H9 (cell line): ENCODE measurements around the gene RAP1GAP2. TPM values are rescaled to one million over a fixed set of nuclear protein-coding genes. Genes with fewer than 3 reads are reported as not detected.
A peak's percentile ranks its signal among the peaks of the same experiment; 100 is the strongest.

Experiments used
- DNase-seq: peaks from one replicate; pipeline ENCODE4 v3.0.0-alpha.2; 2017
- H2AFZ ChIP-seq: one replicate; pipeline ENCODE4 v1.6.1; 2013; ENCODE audit warnings: mild to moderate bottlenecking, low read length, control low read depth, moderate library complexity
- H2AK5ac ChIP-seq: 2 replicates; pipeline ENCODE4 v1.6.1; 2013; ENCODE audit warnings: low read length, control low read depth, mixed read lengths; ENCODE audit not compliant: insufficient read length
- H2BK120ac ChIP-seq: one replicate; pipeline ENCODE4 v1.6.1; 2013; ENCODE audit warnings: low read depth, mild to moderate bottlenecking, low read length, control low read depth, inconsistent platforms; ENCODE audit not compliant: poor library complexity, severe bottlenecking
- H2BK12ac ChIP-seq: 2 replicates; pipeline ENCODE4 v1.6.1; 2013; ENCODE audit warnings: low read length, control low read depth, mixed read lengths, low read depth; ENCODE audit not compliant: insufficient read length
- H2BK15ac ChIP-seq: 2 replicates; pipeline ENCODE4 v1.6.1; 2013; ENCODE audit warnings: low read depth, low read length, control low read depth
- H2BK20ac ChIP-seq: one replicate; pipeline ENCODE4 v1.6.1; 2013; ENCODE audit warnings: low read depth, mild to moderate bottlenecking, low read length, control low read depth, inconsistent platforms; ENCODE audit not compliant: poor library complexity, severe bottlenecking
- H2BK5ac ChIP-seq: 2 replicates; pipeline ENCODE4 v1.6.1; 2013; ENCODE audit warnings: low read length, control low read depth, mixed read lengths; ENCODE audit not compliant: insufficient read length
- H3K14ac ChIP-seq: 2 replicates; pipeline ENCODE4 v1.6.1; 2013; ENCODE audit warnings: low read length, control low read depth; ENCODE audit not compliant: insufficient read depth
- H3K18ac ChIP-seq: 2 replicates; pipeline ENCODE4 v1.6.1; 2013; ENCODE audit warnings: low read depth, mild to moderate bottlenecking, mixed read lengths, low read length, control low read depth; ENCODE audit not compliant: insufficient read length
- H3K23ac ChIP-seq: 2 replicates; pipeline ENCODE4 v1.6.1; 2013; ENCODE audit warnings: low read length, control low read depth, mixed read lengths, low read depth; ENCODE audit not compliant: insufficient read length
- H3K23me2 ChIP-seq: 2 replicates; pipeline ENCODE4 v1.6.1; 2013; ENCODE audit warnings: low read depth, mild to moderate bottlenecking, mixed read lengths, low read length, control low read depth; ENCODE audit not compliant: insufficient read length, poor library complexity, severe bottlenecking
- H3K27ac ChIP-seq: 2 replicates; pipeline ENCODE4 v1.5.1; 2013; ENCODE audit warnings: low read length, control low read depth, mixed read lengths, low read depth; ENCODE audit not compliant: insufficient read length
- H3K27me3 ChIP-seq: 2 replicates; pipeline ENCODE4 v1.6.1; 2013; ENCODE audit warnings: low read length, control low read depth, inconsistent platforms; ENCODE audit not compliant: insufficient read depth
- H3K4ac ChIP-seq: 2 replicates; pipeline ENCODE4 v1.6.1; 2013; ENCODE audit warnings: low read depth, mild to moderate bottlenecking, control low read depth, inconsistent platforms, low read length, moderate library complexity
- H3K4me1 ChIP-seq: 2 replicates; pipeline ENCODE4 v1.6.1; 2013; ENCODE audit warnings: low read length, control low read depth, inconsistent platforms; ENCODE audit not compliant: insufficient read depth
- H3K4me2 ChIP-seq: 2 replicates; pipeline ENCODE4 v1.6.1; 2013; ENCODE audit warnings: low read length, control low read depth, mixed read lengths; ENCODE audit not compliant: insufficient read length, insufficient read depth
- H3K56ac ChIP-seq: 2 replicates; pipeline ENCODE4 v1.6.1; 2013; ENCODE audit warnings: low read depth, mild to moderate bottlenecking, mixed read lengths, low read length, control low read depth; ENCODE audit not compliant: insufficient read length
- H3K79me1 ChIP-seq: 2 replicates; pipeline ENCODE4 v1.6.1; 2013; ENCODE audit warnings: low read depth, mild to moderate bottlenecking, moderate library complexity, low read length, control low read depth, inconsistent platforms; ENCODE audit not compliant: insufficient read depth, poor library complexity, severe bottlenecking
- H3K79me2 ChIP-seq: 2 replicates; pipeline ENCODE4 v1.6.1; 2013; ENCODE audit warnings: low read length, control low read depth, inconsistent platforms; ENCODE audit not compliant: insufficient read depth
- H3K9ac ChIP-seq: 2 replicates; pipeline ENCODE4 v1.6.1; 2013; ENCODE audit warnings: low read length, control low read depth, mixed read lengths; ENCODE audit not compliant: insufficient read length; ENCODE audit errors: extremely low read depth
- H3K9me3 ChIP-seq: one replicate; pipeline ENCODE4 v1.6.1; 2013; ENCODE audit warnings: low read depth, low read length, inconsistent platforms; ENCODE audit not compliant: control insufficient read depth
- H3T11ph ChIP-seq: one replicate; pipeline ENCODE4 v1.6.1; 2013; ENCODE audit warnings: mild to moderate bottlenecking, low read length, control low read depth, inconsistent platforms
- H4K20me1 ChIP-seq: one replicate; pipeline ENCODE4 v1.6.1; 2013; ENCODE audit not compliant: control insufficient read depth, insufficient read length, insufficient read depth
- H4K5ac ChIP-seq: 2 replicates; pipeline ENCODE4 v1.6.1; 2013; ENCODE audit warnings: low read depth, mild to moderate bottlenecking, mixed read lengths, low read length, control low read depth; ENCODE audit not compliant: insufficient read length
- H4K8ac ChIP-seq: replicated peaks from 2 replicates; pipeline ENCODE4 v1.6.1; 2013; ENCODE audit warnings: low read length, control low read depth, mixed read lengths, low read depth; ENCODE audit not compliant: insufficient read length
- H4K91ac ChIP-seq: 2 replicates; pipeline ENCODE4 v1.6.1; 2013; ENCODE audit warnings: low read depth, mild to moderate bottlenecking, moderate library complexity, mixed read lengths, low read length, control low read depth; ENCODE audit not compliant: insufficient read length
- H3K27ac Mint-ChIP-seq, 3 experiments: 2 replicates in 2 of 3; 3 replicates in 1 of 3; pipeline ENCODE4 v1.8.0; 2020 to 2021; ENCODE audit warnings: mixed read lengths in 3 of 3, mild to moderate bottlenecking in 1 of 3, moderate library complexity in 1 of 3
- H3K27me3 Mint-ChIP-seq: 2 replicates; pipeline ENCODE4 v1.8.0; 2021; ENCODE audit warnings: low read depth, mild to moderate bottlenecking, moderate library complexity, mixed read lengths
- H3K36me3 Mint-ChIP-seq, 3 experiments: 2 replicates in 2 of 3; 3 replicates in 1 of 3; pipeline ENCODE4 v1.8.0; 2020 to 2021; ENCODE audit warnings: low read depth in 3 of 3, mixed read lengths in 3 of 3; ENCODE audit not compliant: insufficient read depth in 1 of 3
- H3K4me1 Mint-ChIP-seq, 2 experiments: 2 replicates each; pipeline ENCODE4 v1.8.0; 2020; ENCODE audit warnings: mixed read lengths in 2 of 2
- H3K4me3 Mint-ChIP-seq, 2 experiments: 2 replicates in 1 of 2; 3 replicates in 1 of 2; pipeline ENCODE4 v1.8.0; 2020 to 2021; ENCODE audit warnings: mild to moderate bottlenecking in 2 of 2, mixed read lengths in 2 of 2, moderate library complexity in 1 of 2
- H3K9me3 Mint-ChIP-seq, 2 experiments: 2 replicates in 1 of 2; 3 replicates in 1 of 2; pipeline ENCODE4 v1.8.0; 2020; ENCODE audit warnings: mild to moderate bottlenecking in 2 of 2, mixed read lengths in 2 of 2, moderate library complexity in 1 of 2
- CTCF ChIP-seq: fragments of 200-600 bp; sonication (generic); conservative IDR thresholded peaks from 3 replicates; pipeline ENCODE4 v1.8.0; 2021; ENCODE audit warnings: antibody characterized with exemption, mild to moderate bottlenecking
- WGBS: extraction: QIAGEN DNeasy Blood & Tissue Kit; methylation state at CpG from one replicate; pipeline ENCODE4 v1.1.7; 2013; ENCODE audit warnings: missing lambda C conversion rate, low lambda C conversion rate, mixed read lengths; ENCODE audit not compliant: insufficient read length; ENCODE audit errors: extremely low coverage; 5-methylcytosine and 5-hydroxymethylcytosine counted together
- total RNA-seq: library from RNA; stranded (reverse); gene quantifications from 2 replicates; pipeline ENCODE4 v1.2.1, GENCODE V29; 2021

The RAP1GAP2 gene
- total RNA-seq, 1 experiment from 2014 or later, result 33.8 TPM

GRCh38 chr17:2964028-2964356, 167.8 kb downstream of the RAP1GAP2 start:
- Histone ChIP-seq H3K4me1 (no peaks in the 10 kb centered on the region), H3K4me2 (no peak overlapping the region), H2AFZ (no peak overlapping the region), H3K4ac (no peak overlapping the region), H3K79me2 (no peaks in the 10 kb centered on the region), H3T11ph (no peak overlapping the region), H2BK5ac (no peak overlapping the region), H3K14ac (peak overlapping the region; percentile 69; the same call in 1 of the 2 replicates), H2AK5ac (no peak overlapping the region), H3K79me1 (no peaks in the 10 kb centered on the region), H4K91ac (no peak overlapping the region), H3K9ac (no peak overlapping the region), H3K27me3 (no peaks in the 10 kb centered on the region), H2BK20ac (no peak overlapping the region), H3K56ac (no peak overlapping the region), H3K23me2 (no peaks in the 10 kb centered on the region), H4K20me1 (no peaks in the 10 kb centered on the region), H3K27ac (no peak overlapping the region), H3K9me3 (no peaks in the 10 kb centered on the region), H3K23ac (no peak overlapping the region), H2BK12ac (no peak overlapping the region), H4K8ac (no peak overlapping the region), H2BK15ac (0 out of 2 replicates have a peak overlapping the region, but pooled peaks have one; percentile 10), H2BK120ac (no peak overlapping the region), H4K5ac (no peak overlapping the region), H3K18ac (peak overlapping the region; percentile 58)
- 0 out of 7 replicates have a peak overlapping the region, but pooled peaks of 1 of the 3 experiments have one; percentile 28 for H3K27ac Mint-ChIP-seq
- no peaks in the 10 kb centered on the region for H3K27me3 Mint-ChIP-seq
- DNase-seq, result peak; percentile 28
- TF ChIP-seq CTCF, result no peak
- peaks cover 13 to 27% of the 10 kb centered on the region in 2 experiments for H3K4me1 Mint-ChIP-seq
- no CpG with 5 or more reads among the region's 6 CpGs for WGBS
- peaks cover 0 to 28% (median 10%) of the 10 kb centered on the region in 3 experiments; a peak in 4 of 7 replicates for H3K36me3 Mint-ChIP-seq
- H3K4me3 Mint-ChIP-seq, result no peak overlapping the region
- no peaks in the 10 kb centered on the region; a peak in 1 of 5 replicates for H3K9me3 Mint-ChIP-seq
